ENCODE results near the gene TEAD4.

TEAD4 gene

DNA sequence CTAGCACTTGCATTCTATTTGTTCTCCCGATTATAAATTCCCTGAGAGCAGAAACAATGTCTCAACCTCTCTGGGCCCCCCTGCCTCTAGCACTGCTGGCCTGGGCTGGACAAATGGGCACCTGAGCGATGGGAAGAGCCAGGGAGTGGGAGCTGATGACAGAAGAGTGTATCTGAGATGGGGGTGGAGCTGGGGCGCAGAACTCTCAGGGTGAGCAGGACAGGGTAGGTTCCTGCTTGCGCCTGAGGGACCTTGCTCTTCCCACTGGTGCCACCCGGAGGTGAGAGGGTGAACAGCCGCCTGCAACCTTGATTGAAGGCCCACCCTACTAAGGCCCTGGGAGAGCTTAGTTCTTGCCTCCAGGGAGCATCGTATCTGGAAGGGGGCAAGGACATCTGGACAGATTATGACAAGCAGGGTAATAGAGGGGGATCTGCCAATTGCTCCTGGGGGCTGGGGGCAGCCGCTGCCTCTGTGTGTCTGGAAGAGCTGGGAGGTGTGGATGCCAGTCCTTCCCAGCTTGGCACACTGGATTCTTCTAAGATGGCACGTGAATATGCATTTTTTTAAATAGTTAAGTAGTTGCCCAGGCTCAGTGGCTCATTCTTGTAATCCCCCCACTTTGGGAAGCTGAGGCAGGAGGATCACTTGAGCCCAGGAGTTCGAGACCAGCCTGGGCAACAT is 75.0 kb downstream of the TEAD4 start:
- DNase-seq: peak; percentile 76

DNA sequence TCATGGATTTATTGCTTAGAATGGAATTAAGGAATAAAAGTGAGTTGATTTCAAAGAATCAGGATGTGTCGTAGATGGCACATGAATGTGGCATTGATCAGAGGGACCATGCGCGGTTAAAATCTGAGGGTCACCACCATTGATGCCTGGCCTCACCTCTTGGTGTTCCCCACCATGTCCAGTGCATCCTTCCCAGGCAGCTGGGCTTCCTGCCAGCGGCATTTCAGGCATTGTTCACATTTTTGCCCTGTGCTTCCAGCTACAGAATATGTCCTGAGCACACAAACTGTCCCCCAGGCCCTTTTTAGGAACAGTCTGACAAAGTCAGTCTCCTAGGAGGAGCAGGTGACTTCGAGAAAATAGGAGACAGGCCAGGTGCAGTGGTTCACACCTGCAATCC is 76.0 kb downstream of the TEAD4 start:
- no peak for DNase-seq

GRCh38 chr12:3035815-3036702 is 76.9 kb downstream of the TEAD4 start:
- peak; percentile 35 for DNase-seq

DNA sequence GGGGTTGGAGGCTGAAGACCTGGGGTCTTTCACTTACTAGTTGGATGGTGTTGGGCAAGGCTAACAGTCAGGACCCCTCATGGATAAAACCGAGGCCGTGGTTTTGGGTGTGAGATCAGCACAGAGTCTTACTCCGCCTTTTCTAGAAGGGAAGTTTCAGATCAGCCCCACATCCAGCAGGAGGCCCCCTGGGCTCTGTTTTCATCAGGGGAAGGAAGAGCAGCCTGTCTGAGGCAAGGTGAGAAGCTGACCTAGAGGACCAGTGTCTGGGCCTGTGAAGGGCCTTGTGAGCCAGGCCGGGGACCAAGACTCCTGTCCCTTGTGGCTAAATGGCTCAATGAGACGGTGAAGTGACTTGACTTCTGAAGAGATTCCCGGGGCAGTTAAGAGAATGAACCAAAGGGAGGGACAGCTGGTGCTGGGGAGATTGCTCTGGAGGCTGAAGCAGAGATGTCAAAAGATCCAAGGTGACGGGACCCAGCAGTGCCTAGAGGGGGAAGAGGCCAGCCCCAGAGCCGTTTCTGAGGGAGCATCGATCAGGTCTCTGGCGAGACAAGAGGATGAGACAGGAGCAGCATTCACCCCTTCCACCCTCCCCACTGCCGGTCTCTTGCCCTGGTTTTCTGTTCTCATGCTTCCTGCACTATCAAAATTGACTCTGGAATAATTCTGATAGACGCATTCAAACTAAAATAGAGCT is 77.9 kb downstream of the TEAD4 start:
- DNase-seq: no peak

DNA sequence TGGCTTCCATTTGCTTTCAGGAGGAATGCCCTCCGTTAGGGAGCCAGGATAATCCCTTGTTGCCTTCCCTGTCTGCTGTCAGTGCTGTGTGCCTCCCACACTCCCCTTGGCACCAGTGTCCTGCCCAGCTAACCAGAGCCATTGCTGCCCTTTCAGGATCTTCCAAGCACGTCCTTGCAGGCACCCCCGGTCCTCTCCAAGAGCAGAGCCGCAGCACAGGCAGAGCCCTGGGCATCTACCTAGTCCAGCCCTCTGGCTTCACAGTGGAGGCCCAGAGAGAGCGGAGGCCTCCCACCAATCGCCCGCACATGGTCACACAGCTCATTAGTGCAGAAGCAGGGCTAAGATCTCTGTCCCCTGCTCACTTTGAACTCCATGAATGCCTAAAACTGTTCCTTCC is 79.0 kb downstream of the TEAD4 start:
- no peak for DNase-seq

- DNase-seq: no peak
These were observed 79.8 kb downstream of the TEAD4 start for GRCh38 chr12:3038926-3039510.

DNA sequence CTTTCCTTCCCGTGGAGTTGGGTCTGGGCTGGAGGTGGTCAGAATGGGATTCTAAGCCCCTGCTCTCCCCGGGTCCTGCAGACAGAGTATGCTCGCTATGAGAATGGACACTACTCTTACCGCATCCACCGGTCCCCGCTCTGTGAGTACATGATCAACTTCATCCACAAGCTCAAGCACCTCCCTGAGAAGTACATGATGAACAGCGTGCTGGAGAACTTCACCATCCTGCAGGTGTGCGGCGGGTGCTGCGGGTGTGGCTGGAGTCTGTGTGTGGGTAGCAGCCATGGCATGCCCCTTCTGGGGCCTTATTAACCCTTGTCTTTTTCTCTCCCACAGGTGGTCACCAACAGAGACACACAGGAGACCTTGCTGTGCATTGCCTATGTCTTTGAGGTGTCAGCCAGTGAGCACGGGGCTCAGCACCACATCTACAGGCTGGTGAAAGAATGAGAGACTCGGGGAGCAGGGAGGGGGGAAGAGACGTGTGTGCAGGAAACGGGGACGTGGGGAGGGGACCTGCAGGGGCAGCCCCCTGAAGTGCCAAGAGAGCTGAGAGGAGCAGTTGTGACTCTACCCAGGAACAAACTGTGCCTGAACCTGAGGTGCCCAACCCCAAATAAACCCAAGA is 80.9 kb downstream of the TEAD4 start:
- no peak for DNase-seq

DNA sequence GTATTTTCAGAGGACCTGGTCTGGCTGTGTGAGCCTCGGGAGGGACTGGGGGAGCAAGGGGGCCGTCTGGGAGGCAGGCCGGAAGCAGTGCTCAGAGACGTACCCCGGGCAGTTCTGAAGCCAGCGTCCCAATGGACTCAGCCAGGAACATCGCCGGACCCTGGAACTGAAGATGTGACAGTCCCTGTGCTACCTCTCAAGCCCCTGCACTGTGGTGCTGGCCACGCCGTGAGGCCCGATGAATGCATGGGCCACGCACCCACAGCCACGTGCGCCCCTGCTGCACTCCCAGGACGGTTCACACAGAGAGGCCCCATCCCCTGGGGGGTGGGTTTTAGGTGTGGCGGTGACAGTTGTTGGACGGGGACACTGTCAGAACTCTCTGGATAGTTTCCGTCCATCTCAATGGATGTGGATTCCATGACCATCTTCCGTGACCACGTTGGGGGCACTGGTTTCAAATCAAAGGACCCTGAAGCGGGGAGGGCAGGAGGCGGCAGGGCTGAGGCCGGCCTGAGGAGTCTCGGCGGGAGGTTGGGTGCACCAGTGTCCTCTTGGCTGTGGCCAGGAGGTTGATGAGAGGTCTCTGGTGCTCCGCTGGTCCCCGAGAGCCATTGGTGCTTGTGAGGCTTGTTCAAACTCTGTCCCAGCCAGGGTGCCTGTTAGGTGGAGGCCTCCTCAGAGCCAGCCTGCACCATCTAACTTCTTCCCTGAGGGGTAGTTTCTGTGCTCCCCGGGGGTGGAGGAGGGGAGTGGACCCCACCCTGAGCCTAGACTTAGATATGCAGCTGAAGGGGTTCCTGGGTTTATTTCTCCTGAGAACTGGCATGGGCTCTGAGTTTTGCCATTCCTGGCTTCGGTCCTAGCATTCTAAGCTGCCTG is 81.7 kb downstream of the TEAD4 start:
- DNase-seq: no peak

DNA sequence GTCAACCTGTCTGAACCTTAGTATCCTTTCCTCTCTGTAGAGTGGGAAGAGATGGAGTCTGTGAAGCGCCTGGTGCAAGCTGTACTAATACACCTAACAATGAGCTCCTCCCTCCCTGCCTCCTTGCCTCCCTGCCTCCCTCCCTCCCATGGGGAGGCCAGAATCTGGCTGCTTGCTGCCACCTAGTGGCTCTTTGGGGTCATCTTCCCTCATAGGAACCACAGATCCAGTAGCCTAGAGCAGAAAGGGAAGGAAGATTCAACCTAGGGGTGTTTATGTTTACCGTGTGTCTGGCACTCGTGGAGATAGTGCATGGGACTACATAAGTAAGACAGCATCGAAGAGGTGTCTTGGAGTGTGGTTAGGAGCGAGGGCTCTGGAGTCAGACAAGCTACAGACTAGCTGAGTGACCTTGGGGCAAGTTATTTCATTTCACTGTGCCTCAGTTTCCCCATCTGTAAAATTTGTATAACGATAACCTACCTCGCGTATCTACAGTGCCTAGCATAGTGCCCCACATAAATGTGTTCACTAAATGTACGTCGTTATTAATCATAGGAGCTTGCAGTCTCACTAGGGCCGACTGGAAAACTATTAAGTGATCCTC is 82.5 kb downstream of the TEAD4 start:
- peak; percentile 89 for DNase-seq

DNA sequence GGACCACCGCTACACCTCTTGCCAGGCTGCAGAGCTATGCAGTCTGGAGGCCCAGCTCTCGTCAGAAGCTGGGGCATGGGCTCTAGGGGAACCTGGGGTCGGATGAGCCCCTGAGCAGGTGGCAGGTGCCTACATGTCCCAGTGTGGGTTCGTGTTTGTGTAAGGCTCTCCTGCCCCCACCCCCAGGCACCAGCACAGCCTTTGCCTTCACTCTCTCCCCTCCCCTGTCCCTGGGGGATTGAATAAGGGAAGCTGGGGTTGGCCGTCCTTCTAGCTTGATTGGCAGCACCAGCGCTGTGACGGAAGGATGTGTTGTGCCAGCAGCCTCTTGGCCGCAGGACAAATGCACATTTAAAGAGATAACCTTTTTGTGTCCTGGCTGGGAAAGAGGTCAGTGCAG is 83.2 kb downstream of the TEAD4 start:
- DNase-seq: no peak

DNA sequence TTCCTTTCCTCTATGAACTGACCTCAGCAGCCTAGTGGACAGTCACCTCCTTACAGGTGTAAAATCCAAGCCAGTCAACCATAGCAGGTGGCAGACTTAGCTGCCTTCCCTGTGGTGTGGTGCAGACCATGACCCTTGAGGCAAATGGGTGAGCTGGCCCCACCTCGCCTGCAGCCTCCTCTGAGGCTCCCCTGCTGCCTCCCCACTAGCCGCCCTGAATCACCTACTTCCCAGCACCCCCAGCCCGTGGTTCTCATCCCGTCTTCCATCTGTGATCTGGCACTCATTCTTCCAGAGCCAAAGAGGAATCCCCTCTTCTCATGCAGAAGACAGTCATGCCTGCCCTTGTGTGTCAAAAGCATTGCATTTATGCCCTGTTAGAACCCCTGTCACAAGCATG is 83.6 kb downstream of the TEAD4 start:
- no peak for DNase-seq

DNA sequence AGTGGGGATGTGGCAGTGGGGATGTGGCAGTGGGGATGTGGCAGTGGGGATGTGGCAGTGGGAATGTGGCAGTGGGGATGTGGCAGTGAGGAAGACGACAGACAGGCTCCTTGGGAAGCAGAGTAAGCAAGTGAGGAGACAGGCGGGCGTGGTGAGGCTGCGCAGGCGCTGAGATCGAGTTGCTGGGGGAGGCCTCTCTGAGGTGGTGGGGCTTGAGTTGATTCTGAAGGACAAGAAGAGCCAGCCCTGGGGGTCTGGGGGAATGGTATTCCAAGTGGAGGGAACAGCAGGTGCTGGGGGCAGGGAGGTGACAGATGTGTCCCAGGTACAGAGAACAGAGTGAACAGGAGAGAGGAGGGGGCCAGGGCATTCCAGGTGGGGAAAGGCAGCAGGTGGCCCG is 84.2 kb downstream of the TEAD4 start:
- DNase-seq: no peak

GRCh38 chr12:3044141-3044630 is 85.0 kb downstream of the TEAD4 start:
- no peak for DNase-seq

DNA sequence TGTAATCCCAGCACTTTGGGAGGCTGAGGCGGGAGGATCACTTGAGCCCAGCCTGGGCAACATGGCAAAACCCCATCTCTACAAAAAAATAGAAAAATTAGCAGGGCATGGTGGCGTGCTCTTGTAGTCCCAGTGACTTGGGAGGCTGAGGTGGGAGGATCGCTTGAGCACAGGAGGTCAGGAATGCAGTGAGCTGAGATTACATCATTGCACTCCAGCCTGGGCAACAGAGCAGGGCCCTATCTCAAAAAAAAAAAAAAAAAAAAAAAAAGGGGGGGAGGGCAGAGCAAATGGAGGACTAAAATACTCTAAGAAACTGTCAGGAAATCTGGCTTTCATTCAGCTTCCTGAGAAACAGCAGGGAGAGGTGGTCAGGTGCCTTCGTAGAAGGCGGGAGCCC is 86.3 kb downstream of the TEAD4 start:
- no peak for DNase-seq

DNA sequence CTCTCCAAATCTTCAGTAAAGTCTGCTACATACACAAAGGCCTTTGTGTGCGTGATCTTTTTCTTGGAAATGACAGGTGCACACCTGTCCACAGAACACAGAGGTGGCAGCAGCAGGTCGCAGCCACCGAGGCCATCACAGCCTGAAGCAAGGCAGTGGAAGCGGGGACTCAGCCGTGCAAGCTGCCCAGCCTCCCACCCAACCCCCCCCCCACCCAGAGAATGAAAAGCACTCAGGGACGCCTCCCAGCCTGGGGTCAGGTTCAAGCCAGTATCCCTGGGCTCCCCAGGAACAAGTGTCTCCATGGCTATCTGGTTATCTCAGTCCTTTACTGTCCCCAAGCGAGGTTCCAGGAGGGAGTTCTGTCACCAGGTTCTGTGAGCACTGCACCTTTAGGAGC is 86.8 kb downstream of the TEAD4 start:
- DNase-seq: no peak

GRCh38 chr12:3046441-3047200 is 87.4 kb downstream of the TEAD4 start:
- DNase-seq: no peak

GRCh38 chr12:3047961-3048360 is 88.8 kb downstream of the TEAD4 start:
- DNase-seq: no peak

GRCh38 chr12:3048540-3048939 is 89.3 kb downstream of the TEAD4 start:
- no peak for DNase-seq

DNA sequence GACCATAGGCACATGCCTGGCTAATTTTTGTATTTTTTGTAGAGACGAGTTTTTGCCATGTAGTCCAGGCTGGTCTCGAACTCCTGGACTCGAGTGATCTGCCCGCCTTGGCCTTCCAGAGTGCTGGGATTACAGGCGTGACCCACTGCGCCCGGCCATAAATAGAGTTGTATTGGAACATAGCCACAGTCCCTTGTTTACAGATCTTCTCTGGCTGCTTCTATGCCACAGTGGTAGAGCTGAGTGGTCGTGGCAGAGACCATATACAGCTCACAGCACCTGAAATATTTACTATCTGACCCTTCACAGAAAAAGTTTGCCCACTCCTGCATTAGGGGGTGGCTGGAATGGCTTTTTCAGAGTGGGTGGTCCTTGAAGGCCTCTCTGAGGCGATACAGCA is 90.0 kb downstream of the TEAD4 start:
- DNase-seq: no peak

- no peak for DNase-seq
These were observed 90.5 kb downstream of the TEAD4 start for GRCh38 chr12:3049611-3050249.

Measured in OCI-M1 (cell line).